GM23338 (cell line): Measurements from ENCODE around the gene CNTNAP2. TPM values are rescaled to one million over a fixed set of nuclear protein-coding genes. Genes with fewer than 3 reads are reported as not detected.

Source experiments
- ATAC-seq: fragments of 200-7000 bp; cut with Tn5 transposase; 3 replicates; pipeline ENCODE4 v1.9.1; 2020
- DNase-seq: peaks from one replicate; pipeline ENCODE4 v3.0.0-alpha.2; 2015; ENCODE audit warnings: low spot score
- H2AFZ ChIP-seq: fragments of 200-600 bp; sonication (generic); 2 replicates; pipeline ENCODE4 v1.8.0; 2016; ENCODE audit warnings: antibody characterized with exemption, mild to moderate bottlenecking, moderate library complexity
- H3F3A ChIP-seq: fragments of 200-600 bp; sonication (generic); replicated peaks from 2 replicates; pipeline ENCODE4 v1.8.0; 2017; ENCODE audit warnings: antibody characterized with exemption, mixed run types, low read depth
- H3K27ac ChIP-seq: fragments of 200-600 bp; sonication (generic); 2 replicates; pipeline ENCODE4 v1.6.1; 2016; ENCODE audit warnings: low read depth
- H3K27me3 ChIP-seq: fragments of 200-600 bp; sonication (generic); 2 replicates; pipeline ENCODE4 v1.8.0; 2016; ENCODE audit warnings: mild to moderate bottlenecking, mixed run types, moderate library complexity; ENCODE audit not compliant: insufficient read depth
- H3K36me3 ChIP-seq: fragments of 200-600 bp; sonication (generic); 2 replicates; pipeline ENCODE4 v1.8.0; 2016; ENCODE audit warnings: mild to moderate bottlenecking; ENCODE audit not compliant: insufficient read depth
- H3K4me1 ChIP-seq: fragments of 200-600 bp; sonication (generic); 2 replicates; pipeline ENCODE4 v1.8.0; 2016; ENCODE audit warnings: mild to moderate bottlenecking, moderate library complexity; ENCODE audit not compliant: insufficient read depth
- H3K4me2 ChIP-seq: fragments of 200-600 bp; sonication (generic); 2 replicates; pipeline ENCODE4 v1.7.1; 2017; ENCODE audit warnings: mixed run types
- H3K4me3 ChIP-seq: fragments of 200-600 bp; sonication (generic); 2 replicates; pipeline ENCODE4 v1.6.1; 2016; ENCODE audit warnings: mixed run types
- H3K79me2 ChIP-seq: fragments of 200-600 bp; sonication (generic); replicated peaks from 2 replicates; pipeline ENCODE4 v1.8.0; 2017; ENCODE audit warnings: mild to moderate bottlenecking; ENCODE audit not compliant: insufficient read depth
- H3K9me2 ChIP-seq: fragments of 200-600 bp; sonication (generic); 2 replicates; pipeline ENCODE4 v1.8.0; 2017; ENCODE audit not compliant: insufficient read depth
- H4K20me1 ChIP-seq: fragments of 200-600 bp; sonication (generic); replicated peaks from 2 replicates; pipeline ENCODE4 v1.8.0; 2017; ENCODE audit warnings: mild to moderate bottlenecking; ENCODE audit not compliant: insufficient read depth
- H3K27ac Mint-ChIP-seq: 2 replicates; pipeline ENCODE4 v1.8.0; 2020; ENCODE audit warnings: inconsistent platforms, mild to moderate bottlenecking, moderate library complexity, mixed read lengths
- H3K27me3 Mint-ChIP-seq: 3 replicates; pipeline ENCODE4 v1.8.0; 2022; ENCODE audit warnings: low read depth, mild to moderate bottlenecking, moderate library complexity, mixed read lengths, inconsistent platforms; ENCODE audit not compliant: insufficient read depth, poor library complexity
- H3K36me3 Mint-ChIP-seq: 3 replicates; pipeline ENCODE4 v1.8.0; 2021; ENCODE audit warnings: low read depth, mild to moderate bottlenecking, inconsistent platforms, moderate library complexity, mixed read lengths
- H3K4me1 Mint-ChIP-seq: 3 replicates; pipeline ENCODE4 v1.8.0; 2020; ENCODE audit warnings: mild to moderate bottlenecking, inconsistent platforms, mixed read lengths
- H3K4me3 Mint-ChIP-seq: 3 replicates; pipeline ENCODE4 v1.8.0; 2021; ENCODE audit warnings: moderate library complexity, mild to moderate bottlenecking, inconsistent platforms, mixed read lengths
- H3K9me3 Mint-ChIP-seq: 3 replicates; pipeline ENCODE4 v1.8.0; 2020; ENCODE audit warnings: moderate library complexity, mild to moderate bottlenecking, inconsistent platforms, mixed read lengths
- ETS1 ChIP-seq: IDR thresholded peaks from 2 replicates; pipeline ENCODE4 v1.6.1; 2016; ENCODE audit warnings: antibody characterized with exemption
- EZH2 ChIP-seq: fragments of 200-600 bp; sonication (generic); IDR thresholded peaks from one replicate; pipeline ENCODE4 v1.8.0; 2017; ENCODE audit warnings: antibody characterized with exemption, mild to moderate bottlenecking, low read depth; ENCODE audit not compliant: unreplicated experiment
- EZH2phosphoT487 ChIP-seq: fragments of 200-600 bp; sonication (generic); IDR thresholded peaks from one replicate; pipeline ENCODE4 v1.8.1; 2018; ENCODE audit warnings: antibody characterized with exemption; ENCODE audit not compliant: unreplicated experiment
- JUNB ChIP-seq: IDR thresholded peaks from one replicate; pipeline ENCODE4 v1.6.1; 2016; ENCODE audit warnings: antibody characterized with exemption; ENCODE audit not compliant: unreplicated experiment
- NANOG ChIP-seq: IDR thresholded peaks from 2 replicates; pipeline ENCODE4 v1.6.1; 2016; ENCODE audit warnings: antibody characterized with exemption, borderline replicate concordance
- POLR2AphosphoS5 ChIP-seq: IDR thresholded peaks from 2 replicates; pipeline ENCODE4 v1.6.1; 2016; ENCODE audit warnings: antibody characterized with exemption, low read depth
- STAT1 ChIP-seq: IDR thresholded peaks from one replicate; pipeline ENCODE4 v1.6.1; 2016; ENCODE audit warnings: antibody characterized with exemption; ENCODE audit not compliant: unreplicated experiment
- ZNF331 ChIP-seq: fragments of 250-450 bp; sonication (Bioruptor Pico); IDR thresholded peaks from 2 replicates; pipeline ENCODE4 v1.5.0; 2020; ENCODE audit warnings: low read depth, mild to moderate bottlenecking, moderate library complexity
- ZNF462 ChIP-seq: fragments of 250-450 bp; sonication (Bioruptor Pico); IDR thresholded peaks from 2 replicates; pipeline ENCODE4 v1.5.0; 2020; ENCODE audit warnings: mild to moderate bottlenecking, moderate library complexity
- polyA plus RNA-seq: library from polyadenylated mRNA; unstranded; fragments of >200 nt; fragmentation: Nextera tagmentation; extraction: Ambion mirVana; gene quantifications from 2 replicates; pipeline ENCODE4 v1.2.1, GENCODE V29; 2016
- total RNA-seq: library from RNA; depleted of rRNA; stranded (reverse); fragments of >200 nt; shearing (Covaris generic); gene quantifications from 2 replicates; pipeline ENCODE4 v1.2.3, GENCODE V29; 2014

Gene CNTNAP2
- total and polyA plus RNA-seq, 2 experiments from 2014 or later, result 38.2 to 61.3 TPM

GRCh38 chr7:147380926-147381325 lies 1264.3 kb downstream of the CNTNAP2 start (continued):
- TF ChIP-seq ZNF331 (CRISPR knock-in tag), result no peak
- no peak for TF ChIP-seq POLR2AphosphoS5
- no peak for TF ChIP-seq ZNF462 (CRISPR knock-in tag)
- TF ChIP-seq STAT1, result no peak
- no peak for TF ChIP-seq NANOG
- no peak for TF ChIP-seq EZH2phosphoT487

- no peaks in the 10 kb centered on the region; the same call in 1 of the 2 replicates for H3K36me3 ChIP-seq
- 0 out of 3 replicates have a peak, but pooled peaks cover 4% of the 10 kb centered on the region for H3K36me3 Mint-ChIP-seq
- no peak overlapping the region for H3K4me2 ChIP-seq
- no peak overlapping the region for H3K27ac ChIP-seq
- H3K27me3 ChIP-seq, result no peaks in the 10 kb centered on the region
- H3K4me3 ChIP-seq, result no peak overlapping the region
- no peak overlapping the region for H3K27ac Mint-ChIP-seq
- H3F3A ChIP-seq, result no peaks in the 10 kb centered on the region
- no peaks in the 10 kb centered on the region for H3K79me2 ChIP-seq
- no peak overlapping the region for H3K4me3 Mint-ChIP-seq
- peaks cover 29% of the 10 kb centered on the region for H3K9me3 Mint-ChIP-seq
- DNase-seq (no peak), ATAC-seq (no peak)
- H4K20me1 ChIP-seq, result no peaks in the 10 kb centered on the region
- H3K4me1 ChIP-seq, result no peaks in the 10 kb centered on the region
- H3K27me3 Mint-ChIP-seq, result no peaks in the 10 kb centered on the region
- H2AFZ ChIP-seq, result no peak overlapping the region
- no peaks in the 10 kb centered on the region for H3K9me2 ChIP-seq
- H3K4me1 Mint-ChIP-seq, result no peaks in the 10 kb centered on the region; the same call in 2 of the 3 replicates
- TF ChIP-seq ETS1, result no peak
- no peak for TF ChIP-seq NANOG
- TF ChIP-seq JUNB, result no peak
- no peak for TF ChIP-seq ZNF462 (CRISPR knock-in tag)
- no peak for TF ChIP-seq STAT1
- TF ChIP-seq ZNF331 (CRISPR knock-in tag), result no peak
- TF ChIP-seq EZH2phosphoT487, result no peak
- TF ChIP-seq EZH2, result no peak
Measured at GRCh38 chr7:147394329-147394728, 1277.7 kb downstream of the CNTNAP2 start.
